ENCODE results near the gene GAR1. TPM values are rescaled to one million over a fixed set of nuclear protein-coding genes. Genes with fewer than 3 reads are reported as not detected.

Gene GAR1
- total and polyA plus RNA-seq, 9 of the 15 experiments (the other 6 are each of a cell fraction or from before 2014, with no cell fraction given) = 35.7 to 194 (median 68.2) TPM

DNA sequence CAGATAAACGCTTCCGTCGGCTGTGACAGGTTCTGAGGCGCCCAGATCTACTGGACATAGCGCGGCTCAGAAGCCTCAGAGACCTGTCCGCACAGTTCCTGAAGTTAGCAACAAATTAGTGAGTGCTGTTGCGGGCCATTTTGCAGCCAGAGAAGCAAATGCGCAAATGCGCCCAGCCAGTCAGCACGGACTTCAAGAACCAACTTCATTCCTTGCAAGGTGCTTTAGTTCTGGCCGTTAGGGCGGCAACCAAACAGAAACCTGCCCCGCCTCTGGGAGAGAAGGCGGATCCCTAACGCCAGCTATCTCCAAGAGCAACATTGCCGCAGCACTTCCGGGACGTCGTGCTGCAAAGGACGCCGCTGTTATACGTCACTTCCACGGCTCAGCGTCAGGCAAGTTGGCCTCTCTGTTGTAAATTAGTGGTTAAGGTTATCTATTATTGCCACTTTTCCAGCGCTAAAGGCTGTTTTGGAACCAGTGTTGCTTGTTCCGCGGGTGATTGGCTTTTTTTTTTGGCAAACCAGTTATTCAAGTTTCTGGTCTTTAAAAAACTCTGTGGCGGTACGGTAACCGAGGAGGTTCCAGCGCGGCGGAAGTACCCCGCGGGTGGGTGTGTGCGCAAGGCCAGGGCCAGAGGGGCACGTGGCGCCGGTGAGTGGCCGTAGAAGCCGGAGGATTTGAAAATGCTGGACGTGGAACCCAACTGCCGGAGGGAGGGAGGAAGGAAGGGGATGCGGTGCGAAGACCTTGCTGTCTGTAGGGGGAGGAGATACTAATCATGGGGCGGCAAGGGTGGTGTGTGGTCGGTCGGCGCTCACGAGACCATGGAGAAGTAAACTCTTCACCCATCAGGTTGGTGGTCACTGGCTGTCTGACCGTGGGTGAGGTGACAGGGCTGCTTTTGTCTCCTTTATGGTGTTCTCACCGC lies at the start of gene GAR1 (continued):
- TF ChIP-seq, protein P1, sequence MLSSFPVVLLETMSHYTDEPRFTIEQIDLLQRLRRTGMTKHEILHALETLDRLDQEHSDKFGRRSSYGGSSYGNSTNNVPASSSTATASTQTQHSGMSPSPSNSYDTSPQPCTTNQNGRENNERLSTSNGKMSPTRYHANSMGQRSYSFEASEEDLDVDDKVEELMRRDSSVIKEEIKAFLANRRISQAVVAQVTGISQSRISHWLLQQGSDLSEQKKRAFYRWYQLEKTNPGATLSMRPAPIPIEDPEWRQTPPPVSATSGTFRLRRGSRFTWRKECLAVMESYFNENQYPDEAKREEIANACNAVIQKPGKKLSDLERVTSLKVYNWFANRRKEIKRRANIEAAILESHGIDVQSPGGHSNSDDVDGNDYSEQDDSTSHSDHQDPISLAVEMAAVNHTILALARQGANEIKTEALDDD (IDR thresholded peaks at IDR 0.05) = no peak
- TF ChIP-seq CBX1 (IDR thresholded peaks at IDR 0.05; ENCODE audit: low read depth) = peak; percentile 43
- TF ChIP-seq, protein P2, sequence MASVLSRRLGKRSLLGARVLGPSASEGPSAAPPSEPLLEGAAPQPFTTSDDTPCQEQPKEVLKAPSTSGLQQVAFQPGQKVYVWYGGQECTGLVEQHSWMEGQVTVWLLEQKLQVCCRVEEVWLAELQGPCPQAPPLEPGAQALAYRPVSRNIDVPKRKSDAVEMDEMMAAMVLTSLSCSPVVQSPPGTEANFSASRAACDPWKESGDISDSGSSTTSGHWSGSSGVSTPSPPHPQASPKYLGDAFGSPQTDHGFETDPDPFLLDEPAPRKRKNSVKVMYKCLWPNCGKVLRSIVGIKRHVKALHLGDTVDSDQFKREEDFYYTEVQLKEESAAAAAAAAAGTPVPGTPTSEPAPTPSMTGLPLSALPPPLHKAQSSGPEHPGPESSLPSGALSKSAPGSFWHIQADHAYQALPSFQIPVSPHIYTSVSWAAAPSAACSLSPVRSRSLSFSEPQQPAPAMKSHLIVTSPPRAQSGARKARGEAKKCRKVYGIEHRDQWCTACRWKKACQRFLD (CRISPR knock-in tag; IDR thresholded peaks at IDR 0.05) = no peak; the same call in 1 of the 2 replicates
- TF ChIP-seq SMAD3 (CRISPR knock-in tag; conservative IDR thresholded peaks at IDR 0.05) = no peak
- TF ChIP-seq, protein P3, sequence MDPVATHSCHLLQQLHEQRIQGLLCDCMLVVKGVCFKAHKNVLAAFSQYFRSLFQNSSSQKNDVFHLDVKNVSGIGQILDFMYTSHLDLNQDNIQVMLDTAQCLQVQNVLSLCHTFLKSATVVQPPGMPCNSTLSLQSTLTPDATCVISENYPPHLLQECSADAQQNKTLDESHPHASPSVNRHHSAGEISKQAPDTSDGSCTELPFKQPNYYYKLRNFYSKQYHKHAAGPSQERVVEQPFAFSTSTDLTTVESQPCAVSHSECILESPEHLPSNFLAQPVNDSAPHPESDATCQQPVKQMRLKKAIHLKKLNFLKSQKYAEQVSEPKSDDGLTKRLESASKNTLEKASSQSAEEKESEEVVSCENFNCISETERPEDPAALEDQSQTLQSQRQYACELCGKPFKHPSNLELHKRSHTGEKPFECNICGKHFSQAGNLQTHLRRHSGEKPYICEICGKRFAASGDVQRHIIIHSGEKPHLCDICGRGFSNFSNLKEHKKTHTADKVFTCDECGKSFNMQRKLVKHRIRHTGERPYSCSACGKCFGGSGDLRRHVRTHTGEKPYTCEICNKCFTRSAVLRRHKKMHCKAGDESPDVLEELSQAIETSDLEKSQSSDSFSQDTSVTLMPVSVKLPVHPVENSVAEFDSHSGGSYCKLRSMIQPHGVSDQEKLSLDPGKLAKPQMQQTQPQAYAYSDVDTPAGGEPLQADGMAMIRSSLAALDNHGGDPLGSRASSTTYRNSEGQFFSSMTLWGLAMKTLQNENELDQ (CRISPR knock-in tag; IDR thresholded peaks at IDR 0.05; ENCODE audit: borderline replicate concordance) = no peak
- peak; percentile 95 to 99 for TF ChIP-seq SIN3A (IDR thresholded peaks at IDR 0.05; ENCODE audit: borderline replicate concordance in 2 of 2, control insufficient read depth in 1 of 2, low read depth in 2 of 2, low read length in 2 of 2)
- TF ChIP-seq ZNF134 (CRISPR knock-in tag; conservative IDR thresholded peaks at IDR 0.05) = no peak
- TF ChIP-seq PML (IDR thresholded peaks at IDR 0.05; ENCODE audit: low read length) = peak; percentile 85
- peak; percentile 87 for TF ChIP-seq ATF7 (IDR thresholded peaks at IDR 0.05)
- 0 out of 2 replicates have a peak, but pooled peaks have one; percentile 45 for TF ChIP-seq CHCHD3 (CRISPR knock-in tag; IDR thresholded peaks at IDR 0.05)
- no peak for TF ChIP-seq FIP1L1 (IDR thresholded peaks at IDR 0.05; ENCODE audit: low read depth, low read length, poor library complexity, severe bottlenecking)
- TF ChIP-seq, protein P4, sequence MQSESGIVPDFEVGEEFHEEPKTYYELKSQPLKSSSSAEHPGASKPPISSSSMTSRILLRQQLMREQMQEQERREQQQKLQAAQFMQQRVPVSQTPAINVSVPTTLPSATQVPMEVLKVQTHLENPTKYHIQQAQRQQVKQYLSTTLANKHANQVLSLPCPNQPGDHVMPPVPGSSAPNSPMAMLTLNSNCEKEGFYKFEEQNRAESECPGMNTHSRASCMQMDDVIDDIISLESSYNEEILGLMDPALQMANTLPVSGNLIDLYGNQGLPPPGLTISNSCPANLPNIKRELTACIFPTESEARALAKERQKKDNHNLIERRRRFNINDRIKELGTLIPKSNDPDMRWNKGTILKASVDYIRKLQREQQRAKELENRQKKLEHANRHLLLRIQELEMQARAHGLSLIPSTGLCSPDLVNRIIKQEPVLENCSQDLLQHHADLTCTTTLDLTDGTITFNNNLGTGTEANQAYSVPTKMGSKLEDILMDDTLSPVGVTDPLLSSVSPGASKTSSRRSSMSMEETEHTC (IDR thresholded peaks at IDR 0.05) = no peak
- TF ChIP-seq HOXB6 (CRISPR knock-in tag; IDR thresholded peaks at IDR 0.05; ENCODE audit: borderline replicate concordance) = no peak
- TF ChIP-seq, protein P5, sequence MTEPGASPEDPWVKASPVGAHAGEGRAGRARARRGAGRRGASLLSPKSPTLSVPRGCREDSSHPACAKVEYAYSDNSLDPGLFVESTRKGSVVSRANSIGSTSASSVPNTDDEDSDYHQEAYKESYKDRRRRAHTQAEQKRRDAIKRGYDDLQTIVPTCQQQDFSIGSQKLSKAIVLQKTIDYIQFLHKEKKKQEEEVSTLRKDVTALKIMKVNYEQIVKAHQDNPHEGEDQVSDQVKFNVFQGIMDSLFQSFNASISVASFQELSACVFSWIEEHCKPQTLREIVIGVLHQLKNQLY (CRISPR knock-in tag; conservative IDR thresholded peaks at IDR 0.05) = 0 out of 4 replicates have a peak, but pooled peaks of 1 of the 2 experiments have one; percentile 72
- 0 out of 2 replicates have a peak, but pooled peaks have one; percentile 45 for TF ChIP-seq ZNF766 (CRISPR knock-in tag; conservative IDR thresholded peaks at IDR 0.05)
- peak; percentile 70; the same call in 1 of the 2 replicates for TF ChIP-seq NFRKB (IDR thresholded peaks at IDR 0.05; ENCODE audit: low read depth)
- no peak for TF ChIP-seq ZNF12 (CRISPR knock-in tag; IDR thresholded peaks at IDR 0.05)
- no peak for TF ChIP-seq SMARCE1 (IDR thresholded peaks at IDR 0.05)

Data from K562 (cell line).